HFFc6 (cell line): Measurements from ENCODE around the gene SMARCAD1. TPM values are rescaled to one million over a fixed set of nuclear protein-coding genes. Genes with fewer than 3 reads are reported as not detected.
A peak's percentile ranks its signal among the peaks of the same experiment; 100 is the strongest.

ENCODE experiments used
- DNase-seq: peaks from one replicate; pipeline ENCODE4 v3.0.0-alpha.2; 2018
- H3K27ac Mint-ChIP-seq: 2 replicates; pipeline ENCODE4 v1.8.0; 2020; ENCODE audit warnings: mild to moderate bottlenecking, mixed read lengths
- H3K27me3 Mint-ChIP-seq: 2 replicates; pipeline ENCODE4 v1.8.0; 2021; ENCODE audit warnings: mild to moderate bottlenecking, moderate library complexity, mixed read lengths; ENCODE audit not compliant: insufficient read depth
- H3K36me3 Mint-ChIP-seq: 2 replicates; pipeline ENCODE4 v1.8.0; 2021; ENCODE audit warnings: low read depth, mixed read lengths
- H3K4me1 Mint-ChIP-seq: 2 replicates; pipeline ENCODE4 v1.8.0; 2020; ENCODE audit warnings: low read depth, mixed read lengths
- H3K4me3 Mint-ChIP-seq: 2 replicates; pipeline ENCODE4 v1.8.0; 2020; ENCODE audit warnings: mild to moderate bottlenecking, moderate library complexity, mixed read lengths
- H3K9me3 Mint-ChIP-seq: 2 replicates; pipeline ENCODE4 v1.8.0; 2020; ENCODE audit warnings: mild to moderate bottlenecking, mixed read lengths
- CTCF ChIP-seq: fragments of 200-600 bp; sonication (generic); IDR thresholded peaks from 2 replicates; pipeline ENCODE4 v1.5.0; 2021; ENCODE audit warnings: antibody characterized with exemption, mild to moderate bottlenecking
- total RNA-seq, 6 experiments: library from RNA; stranded (reverse); fragmentation: NEBNext Ultra II Directional; extraction: Animal tissue kit (Norgen Biotek cat#: 25700); gene quantifications; 2 replicates in 1 of 6; 3 replicates in 5 of 6; pipeline ENCODE4 v1.2.3, GENCODE V29; 2021

SMARCAD1 gene
- total RNA-seq, 6 experiments from 2014 or later = 21.8 to 24.9 (median 24.2) TPM

DNA sequence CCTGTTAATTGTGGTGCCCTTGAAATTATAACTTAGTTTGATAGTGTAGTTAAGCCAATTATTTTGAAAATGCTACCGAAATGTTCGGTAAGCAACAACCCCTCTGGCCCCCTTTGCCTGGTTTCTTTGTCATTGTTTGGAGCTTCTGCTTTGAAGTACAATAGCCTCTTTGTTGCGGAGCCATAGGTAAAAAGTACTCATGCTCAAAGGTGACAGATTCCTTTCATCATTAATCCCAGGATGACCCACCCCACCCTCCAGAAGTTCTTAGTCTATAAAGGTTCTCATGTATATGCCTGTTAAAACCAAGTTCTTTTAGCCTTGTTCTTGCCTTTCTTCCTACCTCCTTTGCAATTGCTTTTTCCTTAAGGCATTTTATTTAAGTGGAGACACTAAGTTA is 42.4 kb upstream of the SMARCAD1 start:
- no peak overlapping the region for H3K4me3 Mint-ChIP-seq
- H3K27ac Mint-ChIP-seq = no peak overlapping the region
- no peak for DNase-seq
- TF ChIP-seq CTCF = no peak
- H3K36me3 Mint-ChIP-seq = no peaks in the 10 kb centered on the region
- H3K9me3 Mint-ChIP-seq = peaks cover under 1% of the 10 kb centered on the region; the same call in 1 of the 2 replicates
- peaks cover 6% of the 10 kb centered on the region for H3K27me3 Mint-ChIP-seq
- no peaks in the 10 kb centered on the region for H3K4me1 Mint-ChIP-seq

DNA sequence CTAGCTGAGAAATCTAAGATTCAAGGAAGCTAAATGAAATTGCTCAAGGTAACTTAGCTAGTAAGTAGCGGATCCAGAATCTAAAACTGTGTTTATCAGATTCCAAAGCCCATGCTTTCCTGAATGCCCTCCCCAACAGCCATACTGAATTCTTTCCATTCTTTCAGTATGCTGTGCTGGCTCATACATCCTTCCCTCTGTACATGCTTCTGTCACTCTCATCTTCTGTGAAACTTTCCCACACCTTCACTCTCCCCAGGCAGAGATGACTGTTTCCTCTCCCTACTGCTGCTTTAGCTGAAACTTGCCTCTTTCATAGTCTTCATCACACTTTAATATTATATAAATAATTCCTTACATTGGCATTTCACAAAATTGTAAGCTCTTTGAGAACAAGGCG is 39.3 kb upstream of the SMARCAD1 start:
- H3K9me3 Mint-ChIP-seq = peaks cover 7% of the 10 kb centered on the region; the same call in 1 of the 2 replicates
- no peaks in the 10 kb centered on the region for H3K4me1 Mint-ChIP-seq
- peaks cover 6% of the 10 kb centered on the region for H3K27me3 Mint-ChIP-seq
- H3K36me3 Mint-ChIP-seq = no peaks in the 10 kb centered on the region
- no peak for DNase-seq
- no peak for TF ChIP-seq CTCF
- no peak overlapping the region for H3K4me3 Mint-ChIP-seq
- H3K27ac Mint-ChIP-seq = no peak overlapping the region

DNA sequence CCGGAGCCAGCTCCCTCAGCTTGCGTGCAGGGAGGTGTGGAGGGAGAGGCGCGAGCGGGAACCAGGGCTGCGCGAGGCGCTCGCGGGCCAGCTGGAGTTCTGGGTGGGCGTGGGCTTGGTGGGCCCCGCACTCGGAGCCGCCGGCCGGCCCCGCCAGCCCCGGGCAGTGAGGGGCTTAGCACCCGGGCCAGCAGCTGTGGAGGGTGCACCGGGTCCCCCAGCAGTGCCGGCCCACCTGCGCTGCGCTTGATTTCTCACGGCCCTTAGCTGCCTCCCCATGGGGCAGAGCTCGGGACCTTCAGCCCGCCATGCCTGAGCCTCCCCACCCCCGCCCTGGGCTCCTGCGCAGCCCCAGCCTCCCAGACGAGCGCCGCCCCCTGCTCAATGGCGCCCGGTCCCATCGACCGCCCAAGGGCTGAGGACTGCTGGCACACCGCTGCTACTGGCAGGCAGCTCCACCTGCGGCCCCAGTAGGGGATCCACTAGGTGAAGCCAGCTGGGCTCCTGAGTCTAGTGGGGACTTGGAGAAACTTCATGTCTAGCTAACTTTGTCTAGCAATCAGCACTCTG is 37.8 kb upstream of the SMARCAD1 start:
- Mint-ChIP-seq H3K27me3 (peaks cover 5% of the 10 kb centered on the region), H3K4me1 (no peaks in the 10 kb centered on the region), H3K4me3 (no peak overlapping the region), H3K27ac (no peak overlapping the region), H3K36me3 (no peaks in the 10 kb centered on the region), H3K9me3 (peaks cover 7% of the 10 kb centered on the region; the same call in 1 of the 2 replicates)
- no peak for DNase-seq
- no peak for TF ChIP-seq CTCF

- no peak for DNase-seq
- H3K27me3 Mint-ChIP-seq = peaks cover 2% of the 10 kb centered on the region; the same call in 1 of the 2 replicates
- peak; percentile 77 for TF ChIP-seq CTCF
- no peak overlapping the region for H3K27ac Mint-ChIP-seq
- H3K36me3 Mint-ChIP-seq = no peaks in the 10 kb centered on the region
- H3K4me3 Mint-ChIP-seq = no peak overlapping the region
- H3K9me3 Mint-ChIP-seq = peaks cover 7% of the 10 kb centered on the region; the same call in 1 of the 2 replicates
- no peaks in the 10 kb centered on the region for H3K4me1 Mint-ChIP-seq
Measured at GRCh38 chr4:94171616-94172015, 36.0 kb upstream of the SMARCAD1 start.

- H3K27me3 Mint-ChIP-seq = peaks cover 2% of the 10 kb centered on the region; the same call in 1 of the 2 replicates
- peaks cover 1% of the 10 kb centered on the region; the same call in 1 of the 2 replicates for H3K9me3 Mint-ChIP-seq
- H3K36me3 Mint-ChIP-seq = no peaks in the 10 kb centered on the region
- no peak overlapping the region for H3K4me3 Mint-ChIP-seq
- no peak for TF ChIP-seq CTCF
- DNase-seq = no peak
- H3K4me1 Mint-ChIP-seq = no peaks in the 10 kb centered on the region
- no peak overlapping the region for H3K27ac Mint-ChIP-seq
Measured at GRCh38 chr4:94175553-94176261, 32.0 kb upstream of the SMARCAD1 start.
